Measurements from ENCODE around the gene FMNL2. TPM values are rescaled to one million over a fixed set of nuclear protein-coding genes. Genes with fewer than 3 reads are reported as not detected.

FMNL2 gene
- polyA plus RNA-seq, 3 donors = 0.28 to 3.2 (median 0.71) TPM

- Histone ChIP-seq H3K79me2 (ENCODE audit: insufficient read depth, low read length) (no peaks in the 10 kb centered on the region), H3K27me3 (ENCODE audit: control insufficient read depth in 2 of 2, insufficient read depth in 2 of 2, low read length in 2 of 2) (no peaks in the 10 kb centered on the region), H3K9ac (ENCODE audit: insufficient read depth, low read length, poor library complexity, severe bottlenecking) (no peak overlapping the region), H3K36me3 (replicated peaks in 1 of 2; ENCODE audit: control insufficient read depth in 1 of 2, insufficient read depth in 2 of 2, low read length in 2 of 2) (no peaks in the 10 kb centered on the region), H3K9me3 (replicated peaks in 1 of 2; ENCODE audit: control insufficient read depth in 1 of 2, insufficient read depth in 1 of 2, low read length in 2 of 2) (no peaks in the 10 kb centered on the region), H3K4me3 (replicated peaks in 1 of 3; ENCODE audit: low read depth in 2 of 3, low read length in 3 of 3) (no peak overlapping the region), H2AFZ (ENCODE audit: insufficient read depth, low read depth, low read length, poor library complexity, severe bottlenecking) (no peak overlapping the region), H4K20me1 (ENCODE audit: insufficient read depth, low read length) (no peaks in the 10 kb centered on the region), H3K4me2 (replicated peaks; ENCODE audit: extremely low read depth, low read length, poor library complexity, severe bottlenecking) (no peak overlapping the region), H3K4me1 (ENCODE audit: control insufficient read depth in 1 of 2, insufficient read depth in 2 of 2, low read length in 2 of 2) (peaks cover 16 to 25% of the 10 kb centered on the region in 2 donors), H3K27ac (ENCODE audit: low read depth in 1 of 2, low read length in 2 of 2) (no peak overlapping the region)
- intact Hi-C loops (cut with micrococcal nuclease) = no loop called here
- H3K36me3 Mint-ChIP-seq = no peaks in the 10 kb centered on the region
- no peak overlapping the region for H3K4me3 Mint-ChIP-seq
- H3K9me3 Mint-ChIP-seq = no peaks in the 10 kb centered on the region
- no peak overlapping the region for H3K27ac Mint-ChIP-seq
- peaks cover 0 to 2% (median 0%) of the 10 kb centered on the region in 3 donors for H3K27me3 Mint-ChIP-seq (ENCODE audit: low read depth in 3 of 3)
- WGBS (ENCODE audit: insufficient coverage) = no CpG with 5 or more reads among the region's 3 CpGs
- peaks cover 19% of the 10 kb centered on the region for H3K4me1 Mint-ChIP-seq
- DNase-seq = no peak
- no peak for TF ChIP-seq CTCF (IDR thresholded peaks at IDR 0.05)
Measured at GRCh38 chr2:152603166-152603565, 268.2 kb downstream of the FMNL2 start.

- Histone ChIP-seq H3K36me3 (replicated peaks in 1 of 2; ENCODE audit: control insufficient read depth in 1 of 2, insufficient read depth in 2 of 2, low read length in 2 of 2) (no peaks in the 10 kb centered on the region), H3K9me3 (replicated peaks in 1 of 2; ENCODE audit: control insufficient read depth in 1 of 2, insufficient read depth in 1 of 2, low read length in 2 of 2) (no peaks in the 10 kb centered on the region), H3K4me1 (ENCODE audit: control insufficient read depth in 1 of 2, insufficient read depth in 2 of 2, low read length in 2 of 2) (peaks cover 14 to 25% of the 10 kb centered on the region in 2 donors), H3K27ac (ENCODE audit: low read depth in 1 of 2, low read length in 2 of 2) (no peak overlapping the region), H3K4me3 (replicated peaks in 1 of 3; ENCODE audit: low read depth in 2 of 3, low read length in 3 of 3) (no peak overlapping the region), H2AFZ (ENCODE audit: insufficient read depth, low read depth, low read length, poor library complexity, severe bottlenecking) (no peak overlapping the region), H3K4me2 (replicated peaks; ENCODE audit: extremely low read depth, low read length, poor library complexity, severe bottlenecking) (no peak overlapping the region), H4K20me1 (ENCODE audit: insufficient read depth, low read length) (no peaks in the 10 kb centered on the region), H3K27me3 (ENCODE audit: control insufficient read depth in 2 of 2, insufficient read depth in 2 of 2, low read length in 2 of 2) (no peaks in the 10 kb centered on the region), H3K79me2 (ENCODE audit: insufficient read depth, low read length) (no peaks in the 10 kb centered on the region), H3K9ac (ENCODE audit: insufficient read depth, low read length, poor library complexity, severe bottlenecking) (no peak overlapping the region)
- Mint-ChIP-seq H3K36me3 (no peaks in the 10 kb centered on the region), H3K4me3 (no peak overlapping the region), H3K4me1 (peaks cover 18% of the 10 kb centered on the region), H3K27ac (no peak overlapping the region), H3K27me3 (ENCODE audit: low read depth in 3 of 3) (peaks cover 0 to 1% (median 0%) of the 10 kb centered on the region in 3 donors), H3K9me3 (no peaks in the 10 kb centered on the region)
- intact Hi-C loops (cut with micrococcal nuclease) = no loop called here
- DNase-seq = no peak
- WGBS (ENCODE audit: insufficient coverage) = no CpG with 5 or more reads among the region's 1 CpG
- no peak for TF ChIP-seq CTCF (IDR thresholded peaks at IDR 0.05)
Measured at GRCh38 chr2:152606081-152606480, 271.1 kb downstream of the FMNL2 start.
